HG02884 (cell line): Measurements from ENCODE around the gene MCC.

ENCODE experiments used
- ATAC-seq: cut with Tn5 transposase; IDR thresholded peaks from one replicate; pipeline ENCODE4 v1.9.1; 2021; ENCODE audit warnings: mild to moderate bottlenecking, moderate library complexity; ENCODE audit not compliant: unreplicated experiment

The MCC gene

DNA sequence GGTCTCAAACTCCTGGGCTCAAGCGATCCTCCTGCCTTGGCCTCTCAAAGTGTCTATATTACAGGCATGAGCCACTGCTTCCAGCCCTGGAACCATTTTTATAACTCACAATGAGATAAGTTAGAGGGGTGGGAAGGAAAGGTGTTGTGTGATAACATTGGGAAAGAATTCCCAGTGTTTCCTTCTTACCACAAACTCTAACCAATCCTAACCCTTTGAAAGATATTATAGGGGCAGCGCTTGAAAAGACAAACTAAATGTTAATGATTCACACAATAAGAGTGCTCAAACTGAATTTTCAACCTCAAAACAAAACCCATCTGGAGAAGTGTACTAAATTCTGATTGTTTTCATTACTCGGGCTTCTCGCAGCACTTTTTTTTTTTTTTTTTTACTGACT, 163.2 kb downstream of the MCC start:
- ATAC-seq = no peak

- ATAC-seq = no peak
Measured at GRCh38 chr5:113321276-113321675, 167.0 kb downstream of the MCC start.

DNA sequence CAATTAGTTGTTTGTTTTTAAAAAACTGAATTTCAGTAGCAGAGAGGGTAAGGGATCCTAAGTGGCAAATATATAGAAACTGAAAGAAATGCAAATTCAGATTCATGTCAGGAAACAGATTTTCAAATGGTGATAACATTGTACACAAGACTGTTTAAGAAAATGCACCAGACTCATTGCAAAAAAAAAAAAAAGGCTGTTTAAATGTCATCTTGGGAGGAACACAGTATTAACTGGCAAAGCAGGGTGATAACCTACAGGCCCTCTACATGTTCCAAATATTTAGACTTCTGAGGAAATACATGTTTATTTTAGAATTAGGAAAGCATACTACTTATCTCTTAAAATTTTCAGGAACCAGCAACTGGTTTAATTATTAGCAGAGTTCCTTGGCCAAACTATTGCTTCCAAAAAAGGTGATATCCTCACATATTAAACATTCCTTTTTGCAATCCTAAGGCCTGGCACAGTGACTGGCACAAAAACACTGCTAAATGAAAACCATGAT, 167.9 kb downstream of the MCC start:
- ATAC-seq = no peak

DNA sequence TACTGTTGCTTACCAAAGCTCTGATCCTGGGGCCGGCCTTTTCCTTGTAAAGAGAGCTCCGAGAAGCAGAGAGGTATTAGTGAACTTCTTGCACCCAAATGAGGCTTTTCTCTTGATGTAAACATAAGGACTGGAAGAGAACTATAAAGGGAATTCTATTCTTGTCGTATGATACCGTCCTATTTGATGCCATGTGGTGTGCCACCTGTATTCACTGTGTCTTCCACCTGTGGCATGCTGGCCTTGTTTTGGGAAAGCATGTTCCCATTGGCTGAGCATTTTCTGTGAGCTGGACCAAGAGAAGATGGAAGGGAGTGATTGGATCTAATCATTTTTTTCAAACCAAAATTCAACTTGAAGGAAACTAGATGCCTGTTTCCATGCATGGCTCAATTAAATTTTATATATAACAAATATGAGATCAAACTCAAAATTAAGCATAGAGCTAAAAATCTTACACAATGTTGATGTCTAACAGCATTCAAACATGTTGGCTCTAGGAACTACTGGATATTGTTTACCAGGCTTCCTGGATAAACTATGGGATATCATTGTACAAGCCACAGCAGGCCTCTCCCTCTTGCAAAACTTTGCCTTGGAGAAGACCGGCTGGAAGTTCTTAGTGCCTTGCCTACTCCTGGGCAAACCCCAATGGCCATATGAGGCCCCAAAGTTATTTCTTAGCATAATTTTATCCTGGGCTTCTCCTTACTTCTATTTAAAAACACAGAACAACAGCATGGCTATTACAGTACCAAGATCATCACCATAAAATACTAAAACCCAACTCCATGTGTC, 168.8 kb downstream of the MCC start:
- ATAC-seq = no peak

GRCh38 chr5:113317636-113318035, 170.6 kb downstream of the MCC start:
- ATAC-seq = no peak

- no peak for ATAC-seq
Measured at GRCh38 chr5:113311301-113311700, 177.0 kb downstream of the MCC start.

DNA sequence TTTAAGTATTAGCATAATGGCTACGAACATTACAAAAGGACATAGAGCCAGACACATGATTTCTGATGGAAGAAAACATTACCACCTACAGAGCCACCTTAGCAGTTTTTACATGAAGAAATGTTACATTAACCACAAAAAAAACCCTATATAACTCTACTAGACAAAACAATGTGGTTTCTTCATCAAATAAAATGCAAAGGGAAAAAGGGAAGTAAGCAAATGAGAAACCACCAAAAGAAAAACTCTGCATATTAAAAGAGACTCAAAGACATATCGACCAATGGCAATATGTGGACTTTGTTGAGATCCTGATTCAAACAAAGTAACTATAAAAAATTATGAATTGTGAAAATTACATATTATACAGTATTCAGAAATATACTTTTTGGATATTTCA, 186.1 kb downstream of the MCC start:
- ATAC-seq = no peak

DNA sequence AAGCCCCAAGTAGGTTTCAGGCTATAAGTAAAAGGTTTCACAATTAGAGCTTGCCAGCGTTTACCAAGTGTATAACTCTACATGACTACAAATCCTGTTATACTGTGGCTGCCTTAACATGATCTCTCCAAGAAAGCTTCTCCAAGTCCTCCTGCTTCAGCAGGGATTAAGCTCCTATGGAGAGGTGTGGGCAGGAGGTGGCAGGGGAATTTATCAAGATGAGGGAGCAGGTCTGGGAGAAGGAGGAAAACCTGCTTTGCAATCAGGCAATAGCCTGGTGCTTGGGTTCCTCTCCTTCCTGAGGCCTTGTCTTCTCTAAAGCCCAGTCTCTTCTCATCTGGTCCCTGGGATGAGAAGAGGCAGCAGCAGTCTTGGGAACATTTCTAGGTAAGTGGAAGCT, 188.7 kb downstream of the MCC start:
- no peak for ATAC-seq

GRCh38 chr5:113296676-113297075, 191.6 kb downstream of the MCC start:
- ATAC-seq = no peak

- no peak for ATAC-seq
Measured at GRCh38 chr5:113295111-113295539, 193.1 kb downstream of the MCC start.

DNA sequence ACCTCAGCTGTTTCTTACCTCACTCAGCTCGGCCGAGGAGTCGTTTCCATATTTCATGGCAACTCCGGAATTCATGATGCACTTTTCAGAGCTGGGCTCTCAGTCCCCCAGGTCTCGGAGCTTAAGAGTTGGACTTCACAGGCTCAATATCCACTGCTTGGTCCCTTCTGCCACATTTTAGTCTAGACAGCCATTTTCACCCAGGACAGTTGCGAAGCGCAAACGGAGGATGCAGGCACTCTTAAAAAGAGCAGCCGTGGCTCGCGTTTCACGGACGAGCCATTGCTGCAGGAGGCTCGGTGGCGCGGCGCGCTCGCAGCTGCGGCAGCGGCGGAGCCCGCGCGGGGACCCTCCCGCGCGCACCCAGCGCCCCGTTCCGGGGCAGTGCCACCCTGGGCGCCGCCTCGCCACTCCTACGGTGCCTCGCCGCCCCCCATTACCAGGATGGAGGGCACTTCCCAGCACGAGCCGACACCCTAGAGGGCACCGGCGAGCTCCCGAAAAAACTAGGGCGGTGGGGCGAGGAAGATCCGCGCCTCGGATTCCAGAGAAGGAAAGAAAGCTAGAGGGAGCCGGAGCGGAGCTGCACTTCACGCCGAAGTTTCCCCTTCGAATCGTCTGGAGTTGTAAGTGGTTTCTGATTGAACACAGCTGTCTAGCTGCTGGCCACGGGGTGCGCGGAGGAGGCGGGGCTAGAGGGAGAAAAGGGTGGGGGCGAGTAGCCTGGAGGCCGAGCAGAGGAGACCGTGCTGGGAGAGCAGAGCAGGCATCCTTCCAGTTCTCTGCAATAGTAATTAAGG, 193.7 kb downstream of the MCC start:
- peak; percentile 92 for ATAC-seq

DNA sequence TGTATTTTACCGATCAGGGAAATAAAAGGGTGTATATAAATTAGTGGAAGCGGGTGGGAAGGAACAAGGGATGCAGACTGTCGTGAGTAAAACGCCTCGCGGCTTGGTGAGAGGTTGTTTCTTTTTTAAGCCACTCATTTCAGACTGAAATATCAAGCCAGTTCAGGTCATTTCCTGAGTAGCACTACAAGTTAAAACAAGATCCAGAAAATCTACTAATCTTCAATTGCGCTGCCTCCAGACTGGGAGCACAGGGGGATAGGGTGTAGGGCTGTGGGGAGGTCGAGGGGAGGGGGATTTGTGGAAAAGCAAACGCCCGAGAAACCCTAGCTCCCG, 194.3 kb downstream of the MCC start:
- peak; percentile 20 for ATAC-seq

GRCh38 chr5:113293068-113293974, 194.9 kb downstream of the MCC start:
- no peak for ATAC-seq

DNA sequence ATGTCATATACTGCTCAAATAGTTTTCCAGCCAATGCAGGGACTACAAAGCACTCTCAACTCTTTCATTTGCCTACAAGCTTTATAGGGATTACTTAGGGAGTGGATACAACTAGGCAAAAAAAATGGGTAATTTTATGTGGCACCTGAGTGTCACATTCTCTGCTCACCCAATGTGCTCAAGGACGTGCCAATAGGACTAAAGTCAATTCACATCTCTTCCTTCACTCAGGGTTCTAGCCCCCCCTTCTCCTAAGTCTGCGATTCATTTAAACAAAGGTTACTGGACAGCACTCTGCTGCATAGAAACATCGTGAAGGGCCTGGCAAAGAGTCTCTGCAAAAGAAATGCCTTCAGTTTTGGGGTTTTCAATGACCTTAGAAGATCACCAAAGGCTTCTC, 195.8 kb downstream of the MCC start:
- no peak for ATAC-seq

DNA sequence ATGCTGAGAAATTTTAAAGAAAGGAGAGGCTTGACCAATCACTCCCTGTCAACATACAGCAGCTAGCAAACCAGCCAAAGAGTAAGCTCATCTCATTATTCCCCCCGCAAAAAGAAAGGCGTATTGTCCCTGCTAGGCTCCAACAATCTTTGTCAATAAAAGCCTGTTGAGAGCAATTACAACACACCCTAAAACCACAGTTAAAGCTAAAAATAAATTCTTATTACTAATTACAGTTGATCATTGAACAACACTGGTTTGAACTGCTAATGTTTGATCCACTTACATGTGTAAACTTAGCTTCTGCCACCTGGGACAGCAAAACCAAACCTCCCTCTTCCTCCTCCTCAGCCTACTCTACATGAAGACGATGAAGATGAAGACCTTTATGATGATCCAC, 204.7 kb downstream of the MCC start:
- no peak for ATAC-seq

GRCh38 chr5:113282472-113282871, 205.8 kb downstream of the MCC start:
- no peak for ATAC-seq

DNA sequence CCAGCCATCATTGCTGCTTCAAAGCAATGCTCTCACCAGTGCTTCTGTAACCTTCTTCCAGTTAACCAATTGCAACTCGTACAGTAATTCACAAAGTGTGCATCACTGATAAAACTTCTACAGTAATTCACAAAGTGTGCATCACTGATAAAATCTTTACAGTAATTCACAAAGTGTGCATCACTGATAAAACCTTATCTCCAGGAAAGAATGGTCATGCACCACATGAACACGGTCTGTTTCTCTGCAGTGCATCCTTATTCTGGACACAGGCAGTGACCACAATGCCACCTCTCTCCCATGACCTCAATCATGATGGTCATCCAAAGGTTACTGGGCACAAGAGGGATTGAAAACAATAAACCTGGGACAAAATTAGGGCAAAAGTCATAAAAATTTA, 207.1 kb downstream of the MCC start:
- no peak for ATAC-seq

DNA sequence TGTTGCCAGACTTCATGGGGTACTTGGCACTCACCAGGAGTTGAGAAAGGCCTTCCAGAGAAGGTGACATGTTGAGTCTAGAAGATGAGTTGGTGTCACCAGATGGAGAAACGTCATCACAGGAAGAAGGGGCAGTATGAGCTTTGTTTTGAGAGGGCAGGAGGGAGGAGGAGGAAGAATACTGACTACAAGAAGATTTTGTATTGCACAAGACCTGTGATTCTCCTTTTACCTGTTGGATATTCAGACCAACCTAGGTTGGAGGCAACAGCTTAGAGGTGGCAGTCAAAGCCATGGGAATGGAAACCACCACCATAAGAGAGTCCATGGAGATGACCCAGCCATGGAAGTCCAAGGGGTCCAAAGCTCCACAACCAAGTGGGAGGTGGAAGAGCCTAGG, 207.7 kb downstream of the MCC start:
- no peak for ATAC-seq

GRCh38 chr5:113278976-113279375, 209.3 kb downstream of the MCC start:
- ATAC-seq = peak; percentile 50

DNA sequence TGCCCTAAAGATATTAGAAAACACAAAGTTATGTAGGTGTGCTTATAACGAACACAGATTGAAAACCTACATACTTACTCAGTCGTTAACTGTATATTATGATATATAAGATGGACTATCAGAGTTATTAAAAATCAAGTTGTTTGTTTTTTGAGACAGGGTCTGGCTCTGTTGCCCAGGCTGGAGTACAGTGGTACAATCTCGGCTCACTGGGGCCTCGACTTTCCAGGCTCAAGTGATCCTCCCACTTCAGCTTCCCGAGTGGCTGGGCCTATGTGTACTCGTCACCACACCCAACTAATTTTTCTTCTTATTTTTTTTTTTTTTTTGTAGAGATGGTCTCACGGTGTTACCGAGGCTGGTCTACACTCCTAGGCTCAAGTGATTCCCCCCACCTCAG, 211.8 kb downstream of the MCC start:
- ATAC-seq = no peak

DNA sequence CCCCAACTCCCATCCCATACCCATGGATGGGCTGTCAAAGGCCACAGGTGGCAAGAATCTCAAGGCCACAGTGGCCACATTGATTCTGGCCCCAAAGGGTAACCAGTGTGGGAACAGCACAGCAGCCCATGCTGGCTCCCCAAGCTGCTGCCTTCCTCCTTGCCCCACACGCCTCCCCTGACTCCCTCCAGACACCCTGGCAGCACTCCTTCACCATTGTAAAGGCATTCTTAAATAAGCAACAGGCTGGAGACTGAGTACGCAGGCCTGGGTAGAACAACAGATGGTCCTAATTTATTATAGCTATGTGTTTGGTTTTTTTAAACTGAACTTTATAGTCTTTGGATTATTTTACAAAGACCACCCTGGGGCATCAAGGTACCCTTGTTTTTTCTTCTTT, 212.3 kb downstream of the MCC start:
- no peak for ATAC-seq
